NCI-H1092 (cell line): ENCODE data around the gene FARSA.
"Not testable (repeated sequence)": the region's sequence is repeated elsewhere in the genome, so short reads cannot be mapped to it uniquely, and the experiment has no call there.

Experiments
- DNase-seq: peaks from one replicate; lab custom pipeline; 2025; lab: John Stamatoyannopoulos, UW

Gene FARSA

GRCh38 chr19:12937093-12937926 is 3.8 kb upstream of the FARSA start:
- DNase-seq = peak; percentile 82

GRCh38 chr19:12936582-12936981 is 3.1 kb upstream of the FARSA start:
- no peak for DNase-seq

- DNase-seq = no peak
These were observed 1.6 kb upstream of the FARSA start for GRCh38 chr19:12935071-12935470.

- DNase-seq = no peak
These were observed 872 bp downstream of the FARSA start for GRCh38 chr19:12932392-12933286.

GRCh38 chr19:12930002-12930645 is 3.4 kb downstream of the FARSA start:
- DNase-seq = no peak

- no peak for DNase-seq
These were observed 8.7 kb downstream of the FARSA start for GRCh38 chr19:12924621-12925310.

- no peak for DNase-seq
These were observed 10.6 kb downstream of the FARSA start for GRCh38 chr19:12922959-12923358.

- no peak for DNase-seq
These were observed 12.5 kb downstream of the FARSA start for GRCh38 chr19:12921047-12921446.

- DNase-seq = no peak
These were observed 15.3 kb downstream of the FARSA start for GRCh38 chr19:12918253-12918652.

GRCh38 chr19:12915860-12916259 is 17.7 kb downstream of the FARSA start:
- DNase-seq = not testable (repeated sequence)

- DNase-seq = peak; percentile 52
These were observed 19.4 kb downstream of the FARSA start for GRCh38 chr19:12913851-12914690.

- DNase-seq = peak; percentile 99
These were observed 20.4 kb downstream of the FARSA start for GRCh38 chr19:12913011-12913561.

- DNase-seq = peak; percentile 96
These were observed 20.9 kb downstream of the FARSA start for GRCh38 chr19:12912571-12912970.

GRCh38 chr19:12907166-12907565 is 26.3 kb downstream of the FARSA start:
- no peak for DNase-seq

- DNase-seq = no peak
These were observed 33.5 kb downstream of the FARSA start for GRCh38 chr19:12899891-12900518.

- no peak for DNase-seq
These were observed 37.1 kb downstream of the FARSA start for GRCh38 chr19:12896460-12896859.

GRCh38 chr19:12893582-12893981 is 39.9 kb downstream of the FARSA start:
- no peak for DNase-seq

- DNase-seq = no peak
These were observed 41.9 kb downstream of the FARSA start for GRCh38 chr19:12891553-12892021.

GRCh38 chr19:12890787-12891552 is 42.5 kb downstream of the FARSA start, which contains the start of gene GCDH:
TSS of gene GCDH (plus strand) at chr19:12891160. CDS start at chr19:12891305, 145 bp downstream.
- DNase-seq = peak; percentile 99
